NOMO-1 treated with DMSO at 0.1 percent for 48 hours (cell line): Measurements from ENCODE around the gene L2HGDH.

Source experiments
- DNase-seq: peaks from one replicate; lab custom pipeline; 2025; ENCODE audit not compliant: unreplicated experiment; lab: John Stamatoyannopoulos, UW

L2HGDH gene

DNA sequence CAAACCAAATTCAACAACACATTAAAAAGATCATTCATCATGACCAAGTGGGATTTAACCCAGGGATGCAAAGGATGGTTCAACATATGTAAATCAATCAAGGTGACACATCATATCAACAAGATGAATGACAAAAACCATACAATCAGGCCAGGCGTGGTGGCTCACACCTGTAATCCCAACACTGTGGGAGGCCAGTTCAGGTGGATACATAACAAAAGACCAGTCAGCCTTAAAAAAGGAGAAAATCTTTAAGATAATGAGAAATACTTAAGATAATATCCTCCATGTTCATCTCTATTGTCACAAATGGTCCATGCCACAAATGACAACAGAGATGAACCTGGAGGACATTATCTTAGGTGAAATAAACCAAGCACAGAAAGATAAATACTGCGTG is 12.4 kb downstream of the L2HGDH start:
- DNase-seq: no peak

DNA sequence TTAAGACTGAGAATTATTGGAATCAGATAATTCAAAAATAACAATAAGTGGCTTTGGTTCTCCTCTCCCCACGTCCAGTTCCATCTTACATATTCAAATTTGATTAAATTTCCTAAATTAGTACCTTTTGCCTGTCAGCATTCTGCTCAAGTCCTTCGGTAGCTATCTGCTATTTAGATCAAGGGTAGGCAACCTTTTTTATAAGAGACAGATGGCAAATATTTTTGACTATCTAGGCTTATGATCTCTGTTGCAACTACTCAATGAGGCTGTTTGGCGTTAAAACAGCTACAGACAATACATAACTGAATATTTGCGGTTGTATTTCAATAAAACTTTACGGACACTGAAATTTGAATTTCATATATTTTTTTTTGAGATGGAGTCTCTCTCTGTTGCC is 21.7 kb downstream of the L2HGDH start:
- DNase-seq: no peak

DNA sequence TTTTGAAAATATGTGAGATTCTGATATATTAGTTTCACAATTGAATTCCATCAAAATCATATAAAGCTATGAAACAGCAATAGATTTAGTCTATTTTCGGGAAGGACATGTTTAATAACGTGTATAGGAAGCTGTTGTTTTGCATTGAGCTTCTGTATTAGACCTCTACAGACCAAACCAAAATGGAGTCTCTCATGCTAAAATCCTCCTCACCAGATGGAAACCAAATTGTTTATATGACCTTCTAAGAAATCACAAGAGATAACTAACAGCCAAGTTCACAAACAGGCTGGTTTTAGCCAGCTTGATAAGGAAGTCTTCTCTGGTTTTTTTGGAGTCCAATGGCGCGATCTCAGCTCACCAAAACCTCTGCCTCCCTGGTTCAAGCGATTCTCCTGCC is 23.9 kb downstream of the L2HGDH start:
- DNase-seq: no peak

DNA sequence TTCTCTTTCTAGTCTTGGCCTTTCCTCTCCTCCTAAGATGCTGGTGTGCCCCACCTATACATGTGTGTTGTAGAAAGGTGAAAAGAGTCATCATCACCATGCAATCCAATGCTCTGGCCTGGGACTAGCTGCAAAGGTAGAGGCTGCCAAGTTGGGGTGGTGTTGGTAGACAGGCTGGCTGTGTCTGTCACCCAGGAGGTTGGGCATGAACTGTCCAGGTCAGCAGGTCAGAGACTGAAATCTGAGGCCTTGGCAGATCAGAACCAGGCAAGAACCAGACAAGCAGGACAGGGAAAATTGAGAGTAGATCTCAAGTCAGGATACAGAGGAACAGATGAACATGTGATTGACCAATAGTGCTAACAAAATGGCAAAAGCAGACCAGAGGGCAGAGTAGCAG is 26.2 kb downstream of the L2HGDH start:
- no peak for DNase-seq

DNA sequence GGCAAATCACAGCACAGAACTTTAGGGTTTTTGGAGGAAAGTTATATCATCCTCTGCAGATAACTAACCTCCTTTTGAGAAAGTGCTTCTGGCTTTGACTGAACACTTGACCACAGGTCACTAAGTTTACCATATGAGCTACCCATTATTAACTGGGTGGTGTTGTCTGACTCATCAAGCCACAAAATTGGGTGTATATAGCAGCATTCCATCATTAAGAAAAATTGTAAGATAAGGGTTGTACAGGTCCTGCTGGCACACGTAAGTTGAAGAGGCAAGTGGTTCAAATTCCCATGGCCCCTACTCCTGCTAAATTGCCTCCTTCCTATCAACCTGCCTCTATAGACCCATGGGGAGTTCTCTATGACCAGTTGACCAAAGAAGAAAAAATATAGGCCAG is 39.5 kb downstream of the L2HGDH start:
- DNase-seq: no peak

DNA sequence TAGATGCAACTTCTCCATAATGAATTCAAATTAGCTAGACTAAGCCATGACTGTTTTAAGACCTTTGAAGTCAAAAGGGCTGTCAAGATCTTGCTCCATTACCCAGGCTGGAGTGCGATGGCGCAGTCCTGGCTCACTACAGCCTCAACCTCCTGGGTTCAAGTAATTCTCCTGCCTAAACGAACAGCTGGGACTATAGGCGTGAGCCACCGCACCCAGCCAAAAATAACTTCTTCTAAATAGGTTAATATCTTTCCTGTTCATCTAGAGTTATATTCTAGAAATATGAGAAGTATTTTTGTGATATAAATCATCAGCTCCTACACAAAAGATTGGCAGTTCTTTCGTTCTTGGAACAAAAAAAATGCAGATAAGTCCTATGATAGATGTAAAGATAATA is 41.1 kb downstream of the L2HGDH start:
- no peak for DNase-seq

DNA sequence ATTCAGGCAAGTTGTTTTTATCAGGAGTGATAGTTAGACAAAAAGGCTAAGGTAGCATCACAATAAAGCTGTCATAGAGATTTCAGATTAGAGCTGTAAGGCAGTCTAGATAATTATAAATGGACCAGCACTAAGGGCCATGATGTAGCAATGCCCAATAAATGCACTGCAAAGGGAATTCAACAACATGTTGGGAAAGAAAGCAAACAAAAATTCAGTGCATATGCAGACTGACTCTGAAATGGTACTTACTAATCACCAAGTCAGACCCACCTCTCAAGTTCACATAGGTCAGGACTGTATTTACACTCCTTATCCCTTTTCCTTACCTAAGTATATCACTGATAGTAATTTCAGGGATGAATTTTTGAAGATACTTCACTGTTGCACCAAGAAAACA is 47.0 kb downstream of the L2HGDH start:
- DNase-seq: no peak

DNA sequence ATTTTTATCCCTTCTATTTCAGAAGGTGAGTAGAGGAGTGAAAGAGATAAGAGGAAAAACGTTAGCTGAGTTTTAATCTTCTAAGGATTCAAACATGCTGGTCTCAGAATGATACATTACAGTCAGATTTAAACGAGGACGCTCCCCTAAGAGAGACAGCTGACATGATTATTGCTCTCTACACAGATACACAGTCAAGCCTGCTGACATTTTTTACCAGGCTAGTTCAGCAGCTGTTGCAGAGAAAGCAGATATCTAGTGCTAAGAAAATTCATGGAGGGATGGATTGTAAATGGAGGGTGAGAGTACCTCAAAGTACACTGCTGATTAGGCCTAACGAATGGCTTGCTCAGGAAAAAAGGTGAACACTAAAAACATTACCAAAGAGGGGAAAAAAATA is 48.7 kb downstream of the L2HGDH start:
- DNase-seq: no peak

DNA sequence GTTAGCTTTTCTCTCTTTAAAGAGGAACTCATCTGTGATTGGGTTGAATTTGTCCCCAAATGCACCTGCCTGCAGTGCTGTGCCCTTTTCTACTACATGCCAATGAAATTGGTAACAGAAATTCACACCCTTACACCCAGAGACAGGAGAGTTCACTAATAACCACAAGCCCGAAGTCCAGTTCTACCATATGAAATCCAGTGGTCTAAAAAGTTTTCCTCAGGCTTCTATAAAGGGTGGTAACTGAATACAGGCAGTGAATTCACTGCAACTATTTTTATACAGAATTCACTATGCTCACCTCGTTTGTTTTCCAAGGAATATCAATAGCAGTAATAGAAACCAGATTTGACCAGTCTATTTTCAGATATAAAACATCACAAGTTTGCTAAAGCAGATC is 49.2 kb downstream of the L2HGDH start:
- DNase-seq: no peak

DNA sequence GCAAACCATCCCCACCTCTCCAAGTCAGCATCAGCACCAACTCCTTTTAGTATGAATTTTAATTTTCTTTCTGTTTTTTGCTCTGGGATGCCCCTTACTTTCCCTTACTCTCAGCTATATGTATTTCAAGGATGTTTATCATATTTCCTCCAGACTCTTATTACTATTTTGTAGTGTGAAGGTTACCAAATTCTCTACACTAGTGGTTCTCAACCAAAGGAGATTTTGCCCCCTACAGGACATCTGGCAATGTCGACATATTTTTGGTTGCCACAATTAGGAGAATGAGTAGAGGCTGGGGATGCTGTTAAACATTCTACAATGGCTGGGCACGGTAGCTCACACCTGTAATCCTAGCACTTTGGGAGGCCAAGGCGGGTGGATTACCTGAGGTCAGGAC is 51.5 kb downstream of the L2HGDH start:
- DNase-seq: peak; percentile 16

DNA sequence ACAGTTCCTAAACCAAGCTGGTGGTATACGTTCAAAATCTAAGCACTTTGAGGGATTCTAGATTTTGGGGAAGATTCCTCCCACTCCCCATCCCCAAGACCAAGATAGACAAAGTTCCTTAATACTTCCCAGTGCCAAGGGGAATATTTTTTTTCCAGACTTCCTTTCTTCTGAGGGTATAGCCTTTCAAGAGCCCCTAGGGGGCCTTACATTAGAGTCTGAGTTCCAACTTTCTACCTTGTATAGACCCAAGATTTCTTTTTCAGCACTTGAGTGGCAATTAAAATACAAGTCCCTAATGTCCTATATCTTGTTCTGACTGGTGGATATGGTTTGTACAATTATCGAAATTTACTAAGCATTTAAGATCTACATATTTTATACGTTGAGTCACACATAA is 52.0 kb downstream of the L2HGDH start:
- no peak for DNase-seq

DNA sequence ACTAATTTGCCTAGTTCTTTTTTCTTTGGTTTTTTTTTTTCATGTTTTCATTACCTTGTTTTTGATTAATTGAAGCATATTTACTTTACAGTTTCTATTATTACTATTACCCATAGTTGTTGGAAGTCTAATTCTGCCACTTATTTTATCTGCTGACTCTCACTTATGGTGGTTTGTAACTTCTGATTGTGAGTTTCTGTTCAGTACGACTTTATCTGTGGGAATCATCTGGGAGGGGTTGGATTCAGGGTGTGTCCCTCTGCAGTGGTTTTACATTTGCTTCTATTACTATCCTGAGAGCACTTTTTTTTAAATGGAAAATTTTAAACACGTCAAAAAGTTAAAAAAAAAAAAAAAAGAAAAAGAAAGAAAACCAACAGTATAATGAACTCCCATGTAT is 54.3 kb downstream of the L2HGDH start:
- no peak for DNase-seq

DNA sequence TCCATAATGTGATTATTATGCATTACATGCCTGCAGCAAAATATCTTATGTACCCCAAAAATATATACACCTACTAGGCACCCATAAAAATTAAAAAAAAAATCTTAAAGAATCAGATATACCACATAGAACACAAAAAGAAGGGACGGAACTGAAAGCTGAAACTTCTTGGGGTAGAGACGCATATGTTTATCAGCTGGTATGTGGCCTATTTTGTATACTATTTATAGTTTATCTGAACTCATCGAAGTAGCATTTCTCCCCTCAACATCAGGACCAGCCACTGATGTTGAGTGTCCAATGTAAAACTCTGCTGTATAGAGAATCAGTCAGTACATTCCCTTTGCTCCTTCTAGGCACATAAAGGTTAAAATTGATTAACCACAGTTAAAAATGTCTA is 57.8 kb downstream of the L2HGDH start:
- no peak for DNase-seq

DNA sequence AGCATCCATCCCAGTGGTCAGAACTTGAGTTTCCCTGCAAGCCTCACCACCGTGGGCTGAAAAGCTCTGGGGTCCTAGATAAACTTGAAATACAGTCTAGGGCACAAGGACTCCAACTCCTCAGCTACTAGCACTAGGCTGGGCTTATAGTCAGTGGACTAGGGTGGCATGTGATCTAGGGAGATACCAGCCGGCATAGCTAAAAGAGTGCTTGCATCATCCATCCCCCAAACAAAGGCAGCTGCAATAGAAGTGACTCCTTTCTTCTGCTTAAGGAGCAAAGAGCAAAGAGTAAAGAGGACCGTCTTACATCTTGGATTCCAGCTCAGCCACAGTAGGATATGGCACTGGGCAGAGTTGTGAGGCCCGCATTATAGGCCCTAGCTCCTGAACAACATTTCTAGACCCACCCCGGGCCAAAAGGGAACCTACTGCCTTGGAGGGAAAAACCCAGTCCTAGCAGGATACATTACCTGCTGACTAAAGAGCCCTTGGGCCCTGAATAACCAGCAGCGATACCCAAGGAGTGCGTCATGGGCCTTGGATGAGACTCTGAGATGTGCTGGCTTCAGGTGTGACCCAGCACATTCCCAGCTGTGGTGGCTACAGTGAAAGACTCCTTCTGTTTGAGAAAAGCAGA is 62.8 kb downstream of the L2HGDH start:
- no peak for DNase-seq

DNA sequence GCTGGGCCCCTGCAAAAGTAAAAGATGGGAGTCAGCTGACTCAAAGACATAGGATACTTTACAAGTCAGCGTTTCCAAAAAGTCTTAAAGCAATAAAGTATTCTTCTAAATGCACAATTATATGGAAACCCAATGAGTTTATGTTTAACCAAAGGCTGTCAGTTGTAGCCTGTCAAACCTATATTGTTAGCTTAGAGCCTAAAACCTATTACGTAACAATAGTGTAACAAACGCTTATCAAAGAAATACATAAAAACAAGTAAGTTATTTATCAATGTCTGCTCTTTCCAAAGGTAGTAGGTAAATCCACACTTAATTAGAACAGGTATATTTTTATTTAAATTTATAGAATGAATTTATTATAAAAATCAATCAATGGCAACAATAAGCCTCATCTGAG is 64.8 kb downstream of the L2HGDH start:
- DNase-seq: no peak

DNA sequence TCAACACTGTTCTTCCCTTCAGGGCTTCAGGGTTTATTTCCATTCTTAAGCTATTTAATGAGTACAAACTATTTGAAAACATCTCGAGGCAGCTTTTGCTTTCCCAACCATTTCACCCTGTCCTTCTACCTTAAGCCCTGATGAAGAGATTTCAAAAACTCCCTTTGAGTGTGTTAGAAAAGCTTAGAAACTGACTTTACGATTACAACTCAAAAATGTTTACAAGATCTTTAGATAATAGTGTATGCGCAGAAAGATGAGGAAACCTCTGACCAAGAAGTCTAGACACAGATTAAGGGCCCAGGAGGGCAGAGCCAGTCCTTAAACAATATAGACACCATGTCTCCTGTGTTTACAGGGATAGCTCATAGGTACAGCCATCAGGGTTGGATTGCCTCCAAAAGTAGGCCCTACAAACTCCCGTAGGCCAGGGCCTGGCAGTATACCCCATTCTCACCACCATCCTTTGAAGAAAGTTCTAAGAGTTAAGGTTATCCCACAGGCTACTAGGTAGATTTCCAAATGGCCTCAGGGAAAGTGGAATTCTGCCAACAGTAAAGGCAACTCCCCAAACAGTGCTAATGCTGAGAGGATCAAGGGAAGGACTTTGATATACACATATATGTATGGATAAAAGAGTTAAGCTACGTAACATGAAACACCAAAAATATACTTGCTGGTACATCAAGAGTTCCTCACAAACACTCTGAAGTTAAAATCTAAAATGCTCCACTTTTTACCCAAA is 69.3 kb downstream of the L2HGDH start:
- no peak for DNase-seq

DNA sequence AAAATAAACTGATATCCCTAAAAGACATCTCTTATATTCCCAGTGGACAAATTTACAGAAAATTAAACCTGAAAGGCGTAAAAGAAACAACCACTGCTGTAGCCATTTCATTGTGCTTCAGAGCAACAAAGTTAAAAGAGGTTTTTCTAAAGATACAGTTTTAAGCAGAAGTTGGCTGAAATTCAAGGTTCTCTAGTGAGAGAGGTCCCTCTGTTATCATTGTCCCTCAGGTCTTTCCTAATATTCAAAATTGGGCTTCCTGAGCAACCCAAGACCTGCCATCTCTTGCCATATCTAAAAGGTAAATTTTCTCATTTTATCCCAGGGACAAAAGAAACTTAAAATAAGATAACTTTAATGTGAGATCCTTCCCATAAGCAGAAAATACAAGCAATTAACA is 69.9 kb downstream of the L2HGDH start:
- DNase-seq: no peak

DNA sequence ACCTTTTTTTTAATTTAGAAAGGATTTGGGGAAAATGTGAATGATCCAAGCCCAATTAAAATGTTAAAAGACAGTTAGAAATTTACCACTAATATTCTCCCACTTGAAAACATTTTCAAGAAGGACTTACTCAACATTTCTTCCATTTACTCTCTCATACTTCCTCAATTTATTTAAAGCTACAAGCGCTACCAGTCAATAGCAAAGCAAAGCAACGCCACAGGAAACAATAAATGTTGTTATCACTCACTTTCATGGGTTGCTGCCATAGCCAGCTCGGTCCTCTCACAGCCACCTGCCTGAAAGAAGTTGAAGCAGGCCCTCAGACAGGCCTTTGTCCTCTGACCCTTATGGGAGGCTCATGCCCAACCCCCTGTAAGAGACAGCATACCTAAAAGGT is 74.6 kb downstream of the L2HGDH start:
- peak; percentile 92 for DNase-seq

DNA sequence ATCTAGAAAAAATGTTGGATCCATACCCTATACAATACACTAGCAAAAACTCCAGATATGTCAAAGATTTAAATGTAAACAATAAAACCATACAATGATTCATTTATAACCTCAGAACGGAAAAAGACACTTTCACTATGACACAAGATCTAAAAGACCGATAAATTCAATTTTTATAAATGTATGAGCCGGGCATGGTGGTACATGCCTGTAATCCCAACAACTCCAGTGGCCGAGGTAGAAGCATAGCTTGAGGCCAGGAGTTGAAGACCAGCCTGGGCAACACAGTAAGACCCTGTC is 78.1 kb downstream of the L2HGDH start:
- no peak for DNase-seq

DNA sequence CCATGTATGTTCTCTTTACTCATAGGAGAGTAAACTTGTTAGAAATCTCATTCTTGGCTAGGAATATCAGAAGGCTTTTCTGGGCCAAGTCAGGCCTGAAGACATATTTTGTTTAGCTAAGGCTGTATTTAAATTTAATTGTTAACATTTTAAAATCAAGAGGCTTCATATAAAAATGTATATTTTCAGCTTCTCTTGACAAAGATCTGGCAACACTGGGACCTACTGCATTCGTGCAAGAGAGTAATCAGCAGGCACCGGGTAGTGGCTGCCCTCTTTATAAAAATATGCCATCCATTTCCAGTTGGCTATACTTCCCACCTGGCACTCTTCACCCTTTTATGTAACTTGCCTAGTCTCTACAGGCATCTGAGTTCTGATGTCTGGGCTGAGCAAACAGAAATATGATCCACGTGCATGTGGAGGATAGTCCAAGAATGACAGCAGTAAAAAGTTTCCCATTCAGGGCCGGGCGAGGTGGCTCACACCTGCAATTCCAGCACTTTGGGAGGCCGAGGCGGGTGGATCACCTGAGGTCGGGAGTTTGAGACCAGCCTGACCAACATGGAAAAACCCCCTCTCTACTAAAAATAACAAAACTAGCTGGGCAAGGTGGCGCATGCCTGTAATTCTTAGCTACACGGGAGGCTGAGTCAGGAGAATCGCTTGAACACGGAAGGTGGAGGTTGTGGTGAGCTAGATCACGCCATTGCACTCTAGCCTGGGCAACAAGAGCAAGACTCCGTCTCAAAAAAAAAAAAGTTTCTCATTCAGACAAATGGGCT is 78.7 kb downstream of the L2HGDH start:
- DNase-seq: no peak

DNA sequence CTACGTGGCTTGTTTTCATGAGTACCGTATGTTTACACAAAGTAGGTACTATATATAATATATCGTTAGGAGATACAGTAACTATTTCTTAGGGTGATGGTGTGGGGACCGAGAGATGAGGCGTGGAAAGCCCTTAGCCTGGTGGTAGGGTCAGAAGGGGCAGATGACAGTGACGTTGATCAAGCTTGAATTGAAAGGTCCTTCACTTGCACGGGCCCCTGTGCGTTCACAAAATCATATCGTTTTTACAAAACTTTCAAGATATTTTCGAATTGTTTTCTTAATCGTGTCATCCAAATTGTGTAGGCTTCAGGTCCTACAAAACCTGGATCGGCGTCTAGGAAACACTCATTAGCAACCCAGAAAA is 79.8 kb downstream of the L2HGDH start:
- DNase-seq: no peak

DNA sequence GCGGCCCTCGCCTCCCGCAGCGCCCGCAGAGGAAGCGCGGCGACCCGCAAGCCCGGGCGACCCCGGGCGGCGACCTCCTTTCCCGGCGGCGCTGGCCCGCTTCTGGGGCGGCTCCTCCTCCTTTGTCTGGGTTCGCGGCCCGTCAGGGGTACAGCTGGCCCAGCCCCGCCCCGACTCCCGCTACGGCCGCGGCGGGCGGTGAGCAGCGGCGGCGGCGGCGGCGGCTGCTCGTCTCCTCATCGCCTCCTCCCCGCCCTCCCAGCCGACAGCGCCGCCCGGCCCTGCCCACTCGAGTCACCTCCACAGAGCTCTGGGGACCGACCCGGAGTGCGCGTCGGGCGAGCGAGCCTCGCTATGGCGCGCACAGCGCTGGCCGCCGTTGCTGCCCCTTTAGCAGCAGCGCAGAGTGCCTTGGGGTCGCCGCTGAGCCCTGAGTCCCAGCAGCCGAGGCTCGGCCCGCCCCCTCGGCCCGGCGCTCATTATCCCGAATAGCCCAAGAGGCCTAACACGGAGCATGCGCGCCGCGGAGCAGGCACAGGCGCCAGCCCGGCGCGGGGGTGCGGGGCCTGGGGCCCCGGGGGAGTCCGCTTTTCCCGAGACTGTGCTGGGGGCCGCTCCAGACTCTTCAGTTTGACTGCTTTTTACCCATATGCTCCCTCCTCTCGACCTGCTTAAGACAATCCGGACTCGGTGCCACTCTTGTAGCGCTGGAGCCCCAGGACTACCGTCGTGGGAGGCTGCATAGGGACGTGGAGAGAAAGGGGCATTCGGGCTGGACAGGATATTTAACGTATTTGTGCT is 80.4 kb downstream of the L2HGDH start, which contains the start of gene SOS2:
Gene SOS2 (minus strand): TSS at position 104 of the 801 bp plus-strand sequence. CDS start 295 bp downstream, outside the sequence.
- peak; percentile 77 for DNase-seq
